ENCODE data around the gene FUOM. TPM values are rescaled to one million over a fixed set of nuclear protein-coding genes. Genes with fewer than 3 reads are reported as not detected.

FUOM gene
- total and polyA plus RNA-seq, 5 experiments from 2014 or later, result 17.1 to 23.7 (median 18.2) TPM

DNA sequence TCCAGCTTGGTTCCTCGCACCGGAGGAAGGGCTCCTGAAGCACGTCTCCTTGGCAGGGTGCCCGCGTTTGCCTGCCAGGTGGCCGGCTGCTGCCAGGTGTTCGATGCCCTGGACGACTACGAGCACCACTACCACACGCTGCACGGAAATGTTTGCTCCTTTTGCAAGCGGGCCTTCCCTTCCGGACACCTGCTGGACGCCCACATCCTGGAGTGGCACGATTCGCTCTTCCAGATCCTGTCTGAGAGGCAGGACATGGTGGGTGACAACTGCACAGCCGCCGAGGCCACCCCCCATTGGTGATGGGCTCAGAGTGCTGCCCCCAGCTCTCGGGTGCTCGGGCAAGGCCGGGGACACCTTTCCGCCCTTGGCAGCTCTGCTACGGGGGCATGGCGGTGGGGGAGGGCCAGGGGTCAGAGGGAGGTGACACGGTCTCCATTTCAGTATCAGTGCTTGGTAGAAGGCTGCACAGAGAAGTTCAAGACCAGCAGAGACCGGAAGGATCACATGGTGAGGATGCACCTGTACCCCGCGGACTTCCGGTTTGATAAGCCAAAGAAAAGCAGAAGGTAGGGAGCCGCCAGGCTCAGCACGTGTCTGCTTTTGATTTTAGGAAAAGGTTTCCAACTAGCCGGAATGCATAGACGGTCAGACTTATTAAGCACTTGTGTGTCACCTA lies 48.0 kb downstream of the FUOM start:
- Mint-ChIP-seq H3K27ac (peak overlapping the region in 9 of 10 donors; percentile 19 to 100 (median 92)), H3K27me3 (peaks cover 0 to 5% (median 0%) of the 10 kb centered on the region in 5 donors), H3K9me3 (peaks cover 0 to 5% (median 0%) of the 10 kb centered on the region in 9 donors), H3K4me3 (peak overlapping the region; percentile 54 to 94 (median 74)), H3K36me3 (peaks cover 0 to 39% (median 7%) of the 10 kb centered on the region in 3 donors), H3K4me1 (peaks cover 18 to 42% (median 34%) of the 10 kb centered on the region in 4 donors)
- DNase-seq, result no peak
- ATAC-seq, result no peak
- POLR2A ChIA-PET, result interaction anchor here (0.5 to 1.6 kb wide), 3 partner anchors 15 to 46 kb away, joined by 3 to 5 read pairs (median 3); no protein-coding TSS in a partner anchor

- Mint-ChIP-seq H3K27ac (peak overlapping the region; percentile 19 to 100 (median 92)), H3K36me3 (peaks cover 0 to 39% (median 7%) of the 10 kb centered on the region in 3 donors), H3K4me1 (peaks cover 15 to 41% (median 35%) of the 10 kb centered on the region in 4 donors), H3K4me3 (peak overlapping the region; percentile 69 to 94 (median 77)), H3K9me3 (peaks cover 0 to 5% (median 0%) of the 10 kb centered on the region in 9 donors), H3K27me3 (peaks cover 0 to 5% (median 0%) of the 10 kb centered on the region in 5 donors)
- ATAC-seq (peak; percentile 65 to 69), DNase-seq (peak in 9 of 10 donors; percentile 82 to 96 (median 95))
- POLR2A ChIA-PET, result interaction anchor here (1.4 to 1.6 kb wide), 2 partner anchors 15 to 26 kb away, joined by 3 read pairs; no protein-coding TSS in a partner anchor
These were observed 48.6 kb downstream of the FUOM start for GRCh38 chr10:133309100-133309719.

DNA sequence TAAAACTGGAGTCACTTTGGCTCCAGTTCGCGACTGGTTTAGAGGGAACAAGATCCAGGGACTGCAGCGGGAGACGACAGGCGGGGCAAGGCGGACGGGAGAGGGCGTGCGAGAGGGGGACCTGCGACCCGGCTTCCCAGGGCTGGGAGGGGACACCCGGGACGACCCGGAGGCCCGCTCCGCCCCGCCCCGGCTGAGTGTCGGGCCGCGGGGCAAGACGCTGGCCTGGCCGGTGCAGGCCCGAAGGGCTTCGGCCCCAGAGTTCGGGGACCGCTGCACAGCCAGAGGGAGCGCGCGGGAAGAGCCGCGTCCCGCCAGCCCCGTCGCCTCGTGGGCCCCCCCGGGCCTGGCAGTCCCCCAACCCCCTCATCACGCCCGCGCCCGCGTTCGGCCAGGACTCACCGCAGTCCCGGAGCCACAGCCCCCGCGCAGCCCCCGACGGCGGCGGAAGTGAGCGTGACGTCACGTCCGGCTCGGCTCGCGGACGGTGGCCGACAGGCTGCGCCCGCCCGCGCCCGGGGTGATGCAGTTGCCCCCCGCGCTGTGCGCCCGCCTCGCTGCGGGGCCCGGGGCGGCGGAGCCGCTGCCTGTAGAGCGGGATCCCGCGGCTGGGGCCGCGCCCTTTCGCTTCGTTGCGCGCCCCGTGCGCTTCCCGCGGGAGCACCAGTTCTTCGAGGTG lies 49.3 kb downstream of the FUOM start, which contains the start of the genes TUBGCP2 and ZNF511:
Gene TUBGCP2, minus strand, starts transcription at position 452 of the 679 bp plus-strand sequence. CDS start 5,931 bp downstream, outside the sequence.
Gene ZNF511, plus strand, starts transcription at position 494 of the 679 bp plus-strand sequence. Its CDS starts 30 bp downstream, at position 524.
- Mint-ChIP-seq H3K27me3 (peaks cover 0 to 5% (median 0%) of the 10 kb centered on the region in 5 donors), H3K27ac (peak within 1 kb of the TSS; percentile 94 to 100 (median 100)), H3K4me1 (peaks cover 15 to 46% (median 39%) of the 10 kb centered on the region in 4 donors), H3K36me3 (peaks cover 0 to 41% (median 7%) of the 10 kb centered on the region in 3 donors), H3K9me3 (peaks cover 0 to 5% (median 0%) of the 10 kb centered on the region in 9 donors), H3K4me3 (peak within 1 kb of the TSS; percentile 94 to 99 (median 98))
- POLR2A ChIA-PET, result interaction anchor here (0.6 to 2.0 kb wide), 4 partner anchors 21 to 1067 kb away, joined by 3 to 8 read pairs (median 4); no protein-coding TSS in a partner anchor
- DNase-seq, result peak; percentile 81 to 99 (median 92)
- ATAC-seq, result peak; percentile 67 to 68

DNA sequence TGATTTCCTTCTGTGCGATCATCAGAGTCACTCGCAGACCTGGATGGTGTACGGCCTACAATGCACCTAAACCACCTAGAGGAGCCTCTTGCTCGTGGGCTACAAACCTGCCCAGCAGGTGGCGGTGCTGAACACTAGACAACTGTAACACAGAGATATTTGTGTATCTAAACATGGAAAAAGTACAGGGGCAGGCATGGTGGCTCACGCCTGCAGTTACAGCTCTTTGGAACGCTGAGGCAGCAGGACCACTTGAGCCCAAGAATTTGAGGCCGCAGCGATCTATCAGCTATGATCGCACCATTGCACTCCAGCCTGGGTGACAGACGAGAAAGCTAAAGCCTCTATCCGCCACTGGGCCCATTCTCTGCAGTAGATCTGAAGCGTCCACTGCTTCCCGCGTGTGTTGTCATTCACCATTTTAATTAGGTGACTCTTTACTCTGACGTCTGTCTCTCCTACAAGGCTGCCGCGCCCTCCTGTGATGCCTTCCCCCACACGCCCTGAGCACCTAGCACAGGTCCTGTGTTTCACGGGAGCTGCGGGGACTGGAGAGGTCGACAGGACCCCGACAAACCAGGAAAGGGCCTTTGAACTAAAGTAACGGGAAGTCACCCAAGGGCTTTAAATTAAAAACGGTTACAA lies 49.9 kb downstream of the FUOM start:
- Mint-ChIP-seq H3K27me3 (peaks cover 0 to 5% (median 0%) of the 10 kb centered on the region in 5 donors), H3K4me1 (peaks cover 15 to 48% (median 41%) of the 10 kb centered on the region in 4 donors), H3K27ac (peak overlapping the region; percentile 94 to 100 (median 100)), H3K4me3 (peak overlapping the region; percentile 94 to 99 (median 98)), H3K36me3 (peaks cover 0 to 41% (median 6%) of the 10 kb centered on the region in 3 donors), H3K9me3 (peaks cover 0 to 5% (median 0%) of the 10 kb centered on the region in 9 donors)
- peak; percentile 62 to 70 for ATAC-seq
- peak; percentile 78 to 95 (median 87) for DNase-seq
- POLR2A ChIA-PET, result interaction anchor here (0.6 to 2.0 kb wide), 5 partner anchors 22 to 98 kb away, joined by 3 to 10 read pairs (median 5); no protein-coding TSS in a partner anchor

- H3K27me3 Mint-ChIP-seq, result peaks cover 0 to 5% (median 0%) of the 10 kb centered on the region in 5 donors
- peak overlapping the region; percentile 91 to 100 (median 100) for H3K27ac Mint-ChIP-seq
- H3K4me1 Mint-ChIP-seq, result peaks cover 15 to 51% (median 41%) of the 10 kb centered on the region in 4 donors
- POLR2A ChIA-PET, result interaction anchor here (1.2 to 2.0 kb wide), 3 partner anchors 23 to 49 kb away, joined by 3 to 8 read pairs (median 5); no protein-coding TSS in a partner anchor
- peak in 1 of 10 donors; percentile 63 for DNase-seq
- peaks cover 0 to 5% (median 0%) of the 10 kb centered on the region in 9 donors for H3K9me3 Mint-ChIP-seq
- no peak for ATAC-seq
- H3K36me3 Mint-ChIP-seq, result peaks cover 0 to 41% (median 3%) of the 10 kb centered on the region in 3 donors
- H3K4me3 Mint-ChIP-seq, result peak overlapping the region in 8 of 10 donors; percentile 32 to 99 (median 95)
These were observed 50.9 kb downstream of the FUOM start for GRCh38 chr10:133306941-133307379.

- Mint-ChIP-seq H3K4me1 (peaks cover 15 to 51% (median 41%) of the 10 kb centered on the region in 4 donors), H3K4me3 (no peak overlapping the region), H3K27me3 (peaks cover 0 to 5% (median 0%) of the 10 kb centered on the region in 5 donors), H3K27ac (peak overlapping the region in 4 of 10 donors; percentile 57 to 100 (median 70)), H3K36me3 (peaks cover 0 to 38% (median 3%) of the 10 kb centered on the region in 3 donors), H3K9me3 (peaks cover 0 to 5% (median 0%) of the 10 kb centered on the region in 9 donors)
- DNase-seq, result peak in 1 of 10 donors; percentile 7
- ATAC-seq, result no peak
- POLR2A ChIA-PET, result no interaction called here
These were observed 51.7 kb downstream of the FUOM start for GRCh38 chr10:133306097-133306476.

Small RNAs within 50 kb of the gene (microRNA-seq; reads per million reads assigned to microRNA genes)
- gene MIR3944 (ENCODE audit: borderline microRNAs expressed), result not detected

Other genes with a start within 250 kb of the FUOM start
- under 1 TPM in 1 of 2 experiments, not detected in 1; 0.49 TPM for gene KNDC1, start 197.8 kb downstream of the FUOM start, total RNA-seq
- not detected for gene KNDC1, start 197.8 kb downstream of the FUOM start, polyA plus RNA-seq
- gene UTF1, start 127.8 kb downstream of the FUOM start, total RNA-seq, result not detected
- not detected for gene UTF1, start 127.8 kb downstream of the FUOM start, polyA plus RNA-seq
- gene VENTX, start 120.2 kb downstream of the FUOM start, total RNA-seq, result not detected
- not detected for gene VENTX, start 120.2 kb downstream of the FUOM start, polyA plus RNA-seq
- 1 to 10 TPM; 8.5 to 9.4 TPM for gene ADAM8, start 81.2 kb downstream of the FUOM start, total RNA-seq
- 10 to 100 TPM in 1 of 3 donors, 1 to 10 TPM in 2; 7.8 to 28.4 (median 9.5) TPM for gene ADAM8, start 81.2 kb downstream of the FUOM start, polyA plus RNA-seq
- 10 to 100 TPM; 61.4 to 72.9 TPM for gene TUBGCP2, start 49.1 kb downstream of the FUOM start, total RNA-seq
- gene TUBGCP2, start 49.1 kb downstream of the FUOM start, polyA plus RNA-seq, result 10 to 100 TPM; 24.7 to 35.6 (median 32.0) TPM
- 10 to 100 TPM; 38.0 to 38.3 TPM for gene ZNF511, start 49.1 kb downstream of the FUOM start, total RNA-seq
- 10 to 100 TPM; 75.9 to 80.4 (median 79.2) TPM for gene ZNF511, start 49.1 kb downstream of the FUOM start, polyA plus RNA-seq
- 1 to 10 TPM; 5.9 to 6.9 TPM for gene CALY, start 21.1 kb downstream of the FUOM start, total RNA-seq
- gene CALY, start 21.1 kb downstream of the FUOM start, polyA plus RNA-seq, result under 1 TPM; 0.22 to 0.44 (median 0.26) TPM
- not detected for gene PRAP1, start 10.6 kb downstream of the FUOM start, total RNA-seq
- gene PRAP1, start 10.6 kb downstream of the FUOM start, polyA plus RNA-seq, result under 1 TPM in 1 of 3 donors, not detected in 2; 0.36 TPM
- gene ECHS1, start 15.3 kb upstream of the FUOM start, total RNA-seq, result 10 to 100 TPM; 28.3 to 29.2 TPM
- gene ECHS1, start 15.3 kb upstream of the FUOM start, polyA plus RNA-seq, result 100 to 1,000 TPM; 103 to 110 (median 104) TPM
- gene PAOX, start 21.2 kb upstream of the FUOM start, total RNA-seq, result 10 to 100 TPM; 11.3 to 11.9 TPM
- 10 to 100 TPM; 10.9 to 15.6 (median 11.9) TPM for gene PAOX, start 21.2 kb upstream of the FUOM start, polyA plus RNA-seq
- 10 to 100 TPM; 62.4 to 67.9 TPM for gene MTG1, start 36.1 kb upstream of the FUOM start, total RNA-seq
- 10 to 100 TPM; 19.4 to 37.9 (median 28.5) TPM for gene MTG1, start 36.1 kb upstream of the FUOM start, polyA plus RNA-seq
- gene SPRN, start 66.6 kb upstream of the FUOM start, total RNA-seq, result not detected
- gene SPRN, start 66.6 kb upstream of the FUOM start, polyA plus RNA-seq, result under 1 TPM; 0.06 to 0.39 (median 0.28) TPM
- 1 to 10 TPM; 3.8 to 4.2 TPM for gene SCART1, start 95.9 kb upstream of the FUOM start, total RNA-seq
- under 1 TPM in 1 of 3 donors, not detected in 2; 0.04 TPM for gene SCART1, start 95.9 kb upstream of the FUOM start, polyA plus RNA-seq
- 1 to 10 TPM; 1.2 to 1.4 TPM for gene CYP2E1, start 169.3 kb upstream of the FUOM start, total RNA-seq
- under 1 TPM in 1 of 3 donors, not detected in 2; 0.02 TPM for gene CYP2E1, start 169.3 kb upstream of the FUOM start, polyA plus RNA-seq
- 1 to 10 TPM in 1 of 2 experiments, under 1 TPM in 1; 0.99 to 1.7 TPM for gene SYCE1, start 207.6 kb upstream of the FUOM start, total RNA-seq
- gene SYCE1, start 207.6 kb upstream of the FUOM start, polyA plus RNA-seq, result under 1 TPM in 2 of 3 donors, not detected in 1; 0.10 to 0.59 TPM